GM12892 (cell line): ENCODE data around the gene PDE6D.

Experiments used
- POLR2A ChIP-seq: IDR thresholded peaks from 2 replicates; pipeline ENCODE4 v1.6.1; 2011; ENCODE audit warnings: low read depth, low read length, control low read depth
- POLR2AphosphoS5 ChIP-seq: IDR thresholded peaks from 2 replicates; pipeline ENCODE4 v1.6.1; 2011; ENCODE audit warnings: low read depth, low read length, control low read depth

DNA sequence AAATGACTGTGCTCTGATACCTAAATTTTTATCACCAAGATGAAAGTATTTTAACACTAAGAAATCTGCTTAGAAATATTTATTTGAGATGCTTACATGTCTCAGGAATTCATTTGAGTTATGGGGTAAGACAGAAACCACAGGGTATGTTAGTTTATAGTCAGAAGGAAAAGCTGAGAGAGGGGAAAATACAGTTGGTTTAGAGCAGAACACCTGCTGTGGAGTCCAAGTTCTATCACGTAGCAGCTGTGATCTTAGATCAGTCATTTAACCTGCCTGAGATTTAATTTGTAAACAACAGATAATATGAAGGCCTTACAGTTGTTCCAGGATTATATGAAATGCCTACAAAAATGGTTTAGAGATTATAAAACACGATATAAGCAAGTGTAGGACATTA is 29.0 kb downstream of the PDE6D start:
- TF ChIP-seq POLR2AphosphoS5 (no peak), POLR2A (no peak)
